ENCODE measurements around the gene GSDME. TPM values are rescaled to one million over a fixed set of nuclear protein-coding genes. Genes with fewer than 3 reads are reported as not detected.

Gene GSDME
- total RNA-seq, 2 experiments from 2014 or later = 2.9 to 3.0 TPM

DNA sequence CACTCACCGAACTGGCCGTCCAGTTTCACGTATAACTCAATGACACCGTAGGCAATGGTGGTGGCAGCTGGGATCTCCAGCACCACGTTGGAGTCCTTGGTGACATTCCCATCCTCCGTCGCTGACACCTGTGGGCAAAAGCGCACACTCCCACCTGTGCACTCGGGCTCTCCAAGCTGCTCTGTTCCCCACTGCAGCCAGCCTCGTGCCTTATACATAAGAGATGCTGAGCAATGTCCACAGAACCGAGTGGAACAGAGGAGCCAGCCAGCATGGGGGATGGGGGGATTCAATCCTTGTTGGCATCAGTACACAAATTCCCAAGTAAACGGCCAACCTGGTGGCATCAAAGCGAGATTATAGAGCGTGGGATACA is 40.0 kb downstream of the GSDME start:
- CTCF ChIA-PET = interaction anchor here (1.2 to 2.7 kb wide), 2 partner anchors 34 to 377 kb away, joined by 3 to 8 read pairs; no protein-coding TSS in a partner anchor
- H3K27ac Mint-ChIP-seq = no peak overlapping the region

DNA sequence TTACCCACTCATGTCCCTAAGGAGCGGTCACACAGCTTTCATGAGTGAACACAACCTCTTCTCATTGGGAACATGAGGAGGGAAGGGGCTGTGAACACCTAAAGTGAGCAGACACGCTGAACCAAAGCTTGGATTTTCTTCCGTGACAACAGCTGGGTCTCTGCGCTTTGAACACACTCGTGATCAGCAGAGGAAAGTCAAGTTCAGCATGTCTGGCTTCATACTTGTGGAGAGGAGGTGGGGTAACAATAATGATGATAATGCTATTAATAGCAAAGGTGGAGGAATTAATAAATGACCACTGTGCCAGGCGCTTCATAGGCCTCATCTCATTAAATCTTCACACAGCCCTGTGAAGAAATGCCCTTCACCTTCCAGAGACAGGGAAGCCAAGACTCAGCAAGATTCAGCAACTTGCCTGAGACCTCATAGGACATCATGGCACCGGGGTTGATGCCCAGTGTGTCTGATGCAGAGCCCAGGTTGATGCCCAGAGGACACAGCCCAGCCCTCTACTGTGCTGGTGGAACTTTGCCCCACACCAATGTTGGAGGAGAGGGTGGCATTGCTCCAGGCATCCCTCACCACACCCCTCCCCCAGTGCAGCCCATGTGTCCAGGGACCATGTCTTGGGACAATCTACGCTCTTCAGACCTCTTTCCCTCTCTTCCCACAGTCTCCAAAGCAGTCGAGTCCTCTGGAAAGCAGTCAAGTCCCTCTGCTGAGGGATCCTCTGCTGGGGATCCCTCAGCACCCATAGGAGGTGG is 40.6 kb downstream of the GSDME start:
- Mint-ChIP-seq H3K27ac (no peak overlapping the region), H3K36me3 (ENCODE audit: low read depth) (no peaks in the 10 kb centered on the region), H3K4me1 (ENCODE audit: low read depth) (peaks cover 23% of the 10 kb centered on the region), H3K4me3 (no peak overlapping the region), H3K27me3 (ENCODE audit: low read depth) (peaks cover 5% of the 10 kb centered on the region), H3K9me3 (ENCODE audit: insufficient read depth) (no peaks in the 10 kb centered on the region)
- ATAC-seq (no peak), DNase-seq (no peak)
- CTCF ChIA-PET = interaction anchor here (0.7 to 1.9 kb wide), 6 partner anchors 15 to 378 kb away, joined by 3 to 7 read pairs (median 3); no protein-coding TSS in a partner anchor
- POLR2A ChIA-PET = no interaction called here

More for the DNA sequence above, 40.0 kb downstream of the GSDME start:
- POLR2A ChIA-PET = no interaction called here
- no peak for ATAC-seq
- no peak overlapping the region for H3K4me3 Mint-ChIP-seq
- peaks cover 23% of the 10 kb centered on the region for H3K4me1 Mint-ChIP-seq (ENCODE audit: low read depth)
- H3K9me3 Mint-ChIP-seq (ENCODE audit: insufficient read depth) = no peaks in the 10 kb centered on the region
- peaks cover 7% of the 10 kb centered on the region for H3K27me3 Mint-ChIP-seq (ENCODE audit: low read depth)
- DNase-seq = no peak
- H3K36me3 Mint-ChIP-seq (ENCODE audit: low read depth) = no peaks in the 10 kb centered on the region

DNA sequence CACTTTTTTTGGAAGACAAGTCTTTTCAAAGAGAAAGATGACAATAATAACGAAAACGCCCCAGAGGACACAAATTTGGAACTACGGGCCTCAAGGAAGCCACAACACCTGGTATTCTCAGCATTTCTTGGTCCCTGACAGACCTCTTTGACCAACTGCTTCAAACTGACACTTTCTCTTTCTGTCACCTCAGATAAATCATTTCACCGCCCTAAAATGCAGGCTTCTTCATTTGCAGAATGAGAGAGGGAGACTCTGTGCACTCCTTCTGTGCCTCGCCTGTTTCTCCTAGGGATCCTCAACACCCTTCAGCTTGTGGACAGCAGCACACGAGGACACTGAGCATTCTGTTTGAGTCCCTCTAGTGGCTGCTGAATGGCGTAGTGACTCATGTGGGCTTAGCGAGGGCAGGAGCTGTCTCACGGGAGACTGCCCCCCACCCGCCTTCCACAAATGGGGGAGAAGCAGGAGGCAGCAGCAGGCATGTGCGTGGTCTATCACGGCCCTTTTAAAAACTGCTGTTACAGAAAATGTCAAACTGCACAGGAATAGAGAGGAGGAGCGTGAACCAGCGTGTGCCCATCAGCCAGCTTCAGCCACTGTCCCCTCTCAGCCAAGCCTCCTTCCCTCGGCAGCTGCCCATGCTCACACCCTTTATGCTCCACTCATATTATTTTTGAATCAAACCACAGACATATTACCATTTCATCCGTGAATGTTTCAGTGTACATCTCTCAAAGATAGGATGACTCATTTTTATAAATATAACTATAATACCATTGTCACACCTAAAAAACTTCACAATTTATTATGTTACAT is 41.4 kb downstream of the GSDME start:
- Mint-ChIP-seq H3K27me3 (ENCODE audit: low read depth) (peaks cover 5% of the 10 kb centered on the region), H3K27ac (no peak overlapping the region), H3K4me3 (no peak overlapping the region), H3K4me1 (ENCODE audit: low read depth) (peaks cover 23% of the 10 kb centered on the region), H3K9me3 (ENCODE audit: insufficient read depth) (no peaks in the 10 kb centered on the region), H3K36me3 (ENCODE audit: low read depth) (no peaks in the 10 kb centered on the region)
- ATAC-seq (peak; percentile 68), DNase-seq (peak; percentile 35)
- ChIA-PET CTCF (interaction anchor here (0.7 to 2.2 kb wide), 8 partner anchors 14 to 383 kb away, joined by 3 to 7 read pairs (median 3); no protein-coding TSS in a partner anchor), POLR2A (no interaction called here)

DNA sequence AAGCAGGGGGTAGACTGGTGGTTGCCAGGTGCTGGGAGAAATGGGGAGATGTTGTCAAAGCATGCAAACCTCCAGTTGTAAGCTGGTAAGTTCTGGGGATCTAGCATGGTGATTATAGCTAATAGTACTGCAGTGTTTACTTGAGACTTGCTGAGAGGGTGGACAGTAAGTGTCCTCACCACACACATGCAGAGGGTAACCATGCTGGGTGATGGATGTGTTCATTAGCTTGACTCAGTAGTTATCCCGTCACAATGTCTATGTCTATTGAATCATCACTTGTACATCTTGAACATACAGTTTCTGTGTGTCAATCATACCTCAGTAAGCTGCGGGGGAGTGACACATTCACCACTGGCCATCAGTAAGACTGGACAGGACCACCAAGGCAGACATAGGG is 42.1 kb downstream of the GSDME start:
- no peak overlapping the region for H3K27ac Mint-ChIP-seq
- H3K9me3 Mint-ChIP-seq (ENCODE audit: insufficient read depth) = no peaks in the 10 kb centered on the region
- no peak for DNase-seq
- H3K4me3 Mint-ChIP-seq = no peak overlapping the region
- H3K36me3 Mint-ChIP-seq (ENCODE audit: low read depth) = no peaks in the 10 kb centered on the region
- ChIA-PET POLR2A (no interaction called here), CTCF (interaction anchor here (1.1 to 2.2 kb wide), 4 partner anchors 13 to 384 kb away, joined by 3 to 7 read pairs (median 5); no protein-coding TSS in a partner anchor)
- peaks cover 23% of the 10 kb centered on the region for H3K4me1 Mint-ChIP-seq (ENCODE audit: low read depth)
- H3K27me3 Mint-ChIP-seq (ENCODE audit: low read depth) = peaks cover 5% of the 10 kb centered on the region
- no peak for ATAC-seq

DNA sequence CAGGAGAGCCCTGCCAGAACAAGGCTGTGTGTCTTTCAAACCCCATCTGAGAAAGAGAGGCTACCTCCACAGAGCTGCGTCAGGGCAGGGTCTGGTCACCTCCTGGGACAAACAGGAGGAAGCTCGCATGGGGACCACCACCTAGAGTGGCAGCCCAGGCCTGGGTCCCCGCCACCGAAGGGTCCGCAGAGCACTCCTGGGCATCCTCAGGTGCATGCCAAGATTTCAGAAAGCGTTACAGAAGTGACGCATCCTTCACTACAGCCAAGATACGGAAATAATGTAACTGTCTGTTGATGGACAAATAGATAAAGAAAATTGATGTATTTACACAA is 42.6 kb downstream of the GSDME start:
- POLR2A ChIA-PET = no interaction called here
- Mint-ChIP-seq H3K27ac (no peak overlapping the region), H3K9me3 (ENCODE audit: insufficient read depth) (no peaks in the 10 kb centered on the region), H3K27me3 (ENCODE audit: low read depth) (peaks cover 5% of the 10 kb centered on the region), H3K4me3 (no peak overlapping the region), H3K4me1 (ENCODE audit: low read depth) (peaks cover 23% of the 10 kb centered on the region), H3K36me3 (ENCODE audit: low read depth) (no peaks in the 10 kb centered on the region)
- CTCF ChIA-PET = interaction anchor here (1.2 to 2.2 kb wide), 3 partner anchors 13 to 384 kb away, joined by 3 to 7 read pairs (median 7); no protein-coding TSS in a partner anchor
- DNase-seq = no peak
- no peak for ATAC-seq

DNA sequence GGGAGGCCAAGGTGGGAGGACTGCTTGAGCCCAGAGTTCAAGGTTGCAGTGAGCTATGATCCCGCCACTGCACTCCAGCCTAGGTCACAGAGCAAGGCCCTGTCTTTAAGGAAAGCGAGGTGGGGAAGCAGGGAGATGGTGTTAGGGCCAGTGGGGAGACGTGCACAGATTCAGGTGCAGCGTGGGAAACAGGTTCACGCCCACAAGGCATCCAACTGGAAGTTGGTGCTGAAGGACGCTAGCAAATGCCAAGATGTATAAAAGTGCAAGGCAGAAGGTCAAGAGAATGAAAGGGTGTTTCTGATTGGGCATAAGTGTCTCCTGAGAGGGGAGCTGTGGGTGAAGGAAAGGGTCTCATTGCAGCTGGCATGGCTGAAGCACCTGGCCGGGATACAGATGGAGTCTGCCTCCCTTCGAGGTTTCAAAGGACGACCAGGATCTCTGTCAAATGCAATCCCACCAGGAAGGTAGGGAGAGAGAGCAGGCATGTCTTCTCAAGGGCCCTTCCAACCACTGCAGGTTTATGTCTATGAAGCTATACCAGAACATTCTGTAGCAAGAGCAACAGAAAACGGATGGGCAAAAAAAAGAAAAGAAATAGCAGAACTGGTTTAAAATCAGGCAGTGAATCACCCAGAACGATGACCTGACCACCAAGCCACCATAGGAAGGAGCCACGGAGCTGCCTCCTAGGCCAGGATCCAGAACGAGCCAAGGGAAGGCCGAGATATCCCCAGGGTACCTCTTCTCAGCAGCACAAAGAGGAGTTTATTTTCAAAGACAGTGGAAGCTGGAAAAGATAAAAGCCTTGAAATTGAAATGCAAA is 43.2 kb downstream of the GSDME start:
- H3K4me3 Mint-ChIP-seq = no peak overlapping the region
- no peak for DNase-seq
- peaks cover 20% of the 10 kb centered on the region for H3K4me1 Mint-ChIP-seq (ENCODE audit: low read depth)
- peaks cover 5% of the 10 kb centered on the region for H3K27me3 Mint-ChIP-seq (ENCODE audit: low read depth)
- no peak overlapping the region for H3K27ac Mint-ChIP-seq
- no peaks in the 10 kb centered on the region for H3K9me3 Mint-ChIP-seq (ENCODE audit: insufficient read depth)
- ChIA-PET POLR2A (no interaction called here), CTCF (interaction anchor here (2.2 kb wide), 1 partner anchor 385 kb away, joined by 7 read pairs; no protein-coding TSS in a partner anchor)
- no peak for ATAC-seq
- H3K36me3 Mint-ChIP-seq (ENCODE audit: low read depth) = no peaks in the 10 kb centered on the region

DNA sequence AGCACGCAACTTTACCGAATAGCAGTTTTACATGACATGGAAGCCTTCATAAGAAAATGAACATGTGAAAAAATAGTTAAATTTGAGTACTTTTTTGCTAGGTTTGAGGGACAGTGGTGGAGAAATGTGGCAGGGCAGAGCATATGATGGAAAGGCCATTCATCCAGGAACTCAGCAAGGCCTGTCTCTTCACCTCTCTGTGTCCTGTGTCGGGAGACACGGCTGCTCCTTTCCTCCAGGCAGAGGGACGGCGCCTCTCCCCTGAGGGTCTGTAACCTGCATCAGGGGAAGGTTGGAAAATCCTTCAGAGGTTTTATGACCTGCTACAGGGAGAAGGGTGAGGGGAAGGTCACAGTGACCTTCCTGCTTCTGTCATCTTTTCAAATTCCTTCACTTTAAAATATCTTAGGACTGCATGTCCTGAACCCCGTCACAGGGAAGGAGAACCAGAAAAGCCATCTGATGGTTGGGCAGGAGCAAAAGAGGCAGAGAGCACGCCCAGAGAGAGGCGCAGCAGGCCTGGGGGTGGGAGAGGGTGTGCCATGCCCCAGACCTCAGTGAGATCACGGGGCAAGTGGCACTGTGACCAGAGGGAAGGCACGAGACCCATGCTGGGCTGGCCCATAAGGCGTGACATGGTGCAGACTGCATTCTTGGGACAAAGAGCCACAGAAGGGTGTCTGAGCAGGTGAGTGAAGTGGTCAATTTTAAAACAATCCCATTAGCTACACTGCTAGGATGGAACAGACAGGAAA is 44.0 kb downstream of the GSDME start:
- no peak for DNase-seq
- Mint-ChIP-seq H3K36me3 (ENCODE audit: low read depth) (no peaks in the 10 kb centered on the region), H3K9me3 (ENCODE audit: insufficient read depth) (no peaks in the 10 kb centered on the region), H3K27me3 (ENCODE audit: low read depth) (peaks cover 5% of the 10 kb centered on the region), H3K27ac (no peak overlapping the region), H3K4me3 (no peak overlapping the region), H3K4me1 (ENCODE audit: low read depth) (peaks cover 13% of the 10 kb centered on the region)
- POLR2A ChIA-PET = no interaction called here
- CTCF ChIA-PET = no interaction called here
- ATAC-seq = no peak

DNA sequence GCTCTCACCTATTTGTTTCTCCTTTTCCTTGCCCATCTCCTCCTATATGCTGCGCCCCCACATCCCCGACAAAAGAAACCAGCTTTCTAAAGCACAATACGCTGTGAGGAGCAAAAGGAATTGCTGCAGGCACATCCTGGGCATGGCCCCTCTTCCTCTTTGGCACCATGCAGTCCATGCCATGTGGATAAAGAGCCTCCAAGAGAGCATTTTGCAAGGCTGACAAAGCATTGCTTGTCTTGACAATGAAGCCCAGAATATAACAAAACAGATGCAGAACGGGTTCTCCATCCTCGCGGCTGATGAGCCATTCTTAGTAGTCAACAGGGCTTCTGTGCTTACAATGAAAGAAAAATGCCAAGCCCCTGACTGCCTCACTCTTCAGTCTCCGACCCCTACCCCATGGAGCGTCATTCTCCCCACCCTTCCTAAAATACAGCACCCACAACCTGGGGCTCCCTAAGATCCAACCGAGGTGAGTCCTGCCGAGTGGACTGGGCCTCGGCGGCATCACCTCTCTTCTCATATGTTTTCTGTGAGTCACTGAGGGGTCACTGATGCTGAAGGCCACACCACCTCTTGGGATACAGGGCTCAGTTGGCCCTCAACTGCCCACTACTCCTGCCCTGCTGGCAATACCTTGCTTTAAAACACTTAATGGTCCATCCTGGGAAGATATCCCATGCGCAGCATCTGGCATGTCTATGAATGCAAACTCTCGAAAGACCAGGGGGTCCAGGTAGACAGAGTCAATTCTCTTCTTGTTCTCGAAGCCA is 47.5 kb downstream of the GSDME start:
- no peak for DNase-seq
- Mint-ChIP-seq H3K27ac (no peak overlapping the region), H3K36me3 (ENCODE audit: low read depth) (no peaks in the 10 kb centered on the region), H3K4me3 (no peak overlapping the region), H3K27me3 (ENCODE audit: low read depth) (peaks cover 3% of the 10 kb centered on the region), H3K9me3 (ENCODE audit: insufficient read depth) (no peaks in the 10 kb centered on the region), H3K4me1 (ENCODE audit: low read depth) (peaks cover 10% of the 10 kb centered on the region)
- ChIA-PET POLR2A (no interaction called here), CTCF (no interaction called here)
- ATAC-seq = no peak

DNA sequence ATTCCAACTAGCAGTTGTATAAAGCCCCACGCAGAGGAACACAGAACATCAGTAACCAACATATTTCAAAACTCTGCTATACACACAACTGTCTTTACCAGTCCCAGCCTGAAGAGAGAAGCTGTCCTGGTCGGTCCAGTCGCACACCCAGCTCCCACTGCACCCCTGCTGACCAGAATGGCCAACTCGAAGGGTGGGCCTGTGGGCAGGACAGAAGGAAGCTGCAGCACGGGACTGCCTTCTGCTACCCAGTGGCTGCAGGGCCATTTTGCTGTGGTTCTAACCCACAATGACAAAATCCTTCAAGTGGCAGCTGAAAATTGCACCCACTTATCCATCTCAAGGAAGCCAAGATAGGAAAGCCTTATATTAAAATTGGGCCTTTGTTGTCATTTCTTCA is 48.2 kb downstream of the GSDME start:
- DNase-seq (no peak), ATAC-seq (no peak)
- CTCF ChIA-PET = no interaction called here
- Mint-ChIP-seq H3K9me3 (ENCODE audit: insufficient read depth) (no peaks in the 10 kb centered on the region), H3K27ac (no peak overlapping the region), H3K27me3 (ENCODE audit: low read depth) (peaks cover 3% of the 10 kb centered on the region), H3K36me3 (ENCODE audit: low read depth) (no peaks in the 10 kb centered on the region), H3K4me3 (no peak overlapping the region), H3K4me1 (ENCODE audit: low read depth) (peaks cover 10% of the 10 kb centered on the region)
- POLR2A ChIA-PET = no interaction called here

DNA sequence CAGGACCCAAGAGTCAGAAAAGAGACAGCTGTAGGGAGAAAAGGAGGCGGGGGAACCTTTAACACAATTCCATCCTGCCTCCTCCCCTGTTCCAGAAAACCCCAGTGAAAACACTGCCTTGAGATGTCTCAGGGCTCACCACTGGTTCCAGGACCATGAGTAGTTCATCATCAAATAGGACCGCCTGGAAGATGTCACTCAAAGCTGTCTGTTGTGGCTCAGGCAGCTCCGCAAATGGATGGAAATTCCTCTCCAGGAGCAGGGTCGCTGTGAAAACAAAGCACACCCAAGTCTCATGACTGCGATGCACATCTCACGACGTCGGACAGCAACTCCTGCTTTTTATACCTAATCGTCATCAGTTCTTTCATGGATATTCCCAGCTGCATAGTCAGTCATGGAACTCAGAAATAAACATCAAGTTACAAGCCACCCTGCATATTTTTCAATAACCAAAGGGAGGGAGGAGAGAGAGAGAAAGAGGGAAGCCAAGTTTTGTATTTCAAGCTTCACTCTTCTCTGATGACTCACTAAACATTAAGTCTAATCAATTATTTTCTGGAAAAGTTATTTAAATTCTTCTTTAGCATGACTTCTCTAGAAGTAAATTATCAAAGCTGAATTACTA is 49.2 kb downstream of the GSDME start:
- Mint-ChIP-seq H3K4me1 (ENCODE audit: low read depth) (peaks cover 10% of the 10 kb centered on the region), H3K27ac (no peak overlapping the region), H3K36me3 (ENCODE audit: low read depth) (no peaks in the 10 kb centered on the region), H3K9me3 (ENCODE audit: insufficient read depth) (no peaks in the 10 kb centered on the region), H3K27me3 (ENCODE audit: low read depth) (no peaks in the 10 kb centered on the region), H3K4me3 (no peak overlapping the region)
- ATAC-seq = no peak
- CTCF ChIA-PET = no interaction called here
- POLR2A ChIA-PET = interaction anchor here (0.6 kb wide), 1 partner anchor 274 kb away, joined by 3 read pairs; no protein-coding TSS in a partner anchor
- no peak for DNase-seq
